Thyroid gland (tissue), 4 donors: ENCODE data around the gene SCYL1. TPM values are rescaled to one million over a fixed set of nuclear protein-coding genes. Genes with fewer than 3 reads are reported as not detected.

Experiments used
- DNase-seq, 2 donors: peaks; one replicate each; pipeline ENCODE4 v3.0.0-alpha.2; 2019
- H3K27ac ChIP-seq, 3 donors: fragments of 200-600 bp; sonication (generic); 1 replicate in 2 of 3; 2 replicates in 1 of 3; pipeline ENCODE4 v1.5.1; 2016 to 2019; ENCODE audit warnings: mild to moderate bottlenecking in 1 of 3, moderate library complexity in 1 of 3
- H3K27me3 ChIP-seq: fragments of 200-600 bp; sonication (generic); one replicate; pipeline ENCODE4 v1.5.1; 2019
- H3K36me3 ChIP-seq, 2 donors: fragments of 200-600 bp; sonication (generic); one replicate each; pipeline ENCODE4 v1.5.1; 2016 to 2019
- H3K4me1 ChIP-seq, 2 donors: fragments of 200-600 bp; sonication (generic); one replicate each; pipeline ENCODE4 v1.5.1; 2017 to 2019
- H3K4me3 ChIP-seq, 3 donors: fragments of 200-600 bp; sonication (generic); replicated peaks in 1 of 3; 1 replicate in 2 of 3; 2 replicates in 1 of 3; pipeline ENCODE4 v1.5.1; 2016; ENCODE audit warnings: mild to moderate bottlenecking in 1 of 3
- H3K9me3 ChIP-seq: fragments of 200-600 bp; sonication (generic); one replicate; pipeline ENCODE4 v1.5.1; 2017
- CTCF ChIP-seq, 6 experiments: fragments of 200-600 bp in 3 of 6; fragments of 450-650 bp in 3 of 6; sonication (generic) in 3 of 6; IDR thresholded peaks; one replicate each; pipeline ENCODE4 v1.5.1; 2016 to 2019; ENCODE audit warnings: antibody characterized with exemption in 6 of 6, mild to moderate bottlenecking in 2 of 6, inconsistent platforms in 1 of 6, moderate library complexity in 1 of 6
- POLR2A ChIP-seq, 2 donors: fragments of 450-650 bp; IDR thresholded peaks; one replicate each; pipeline ENCODE4 v1.6.1; 2017; ENCODE audit warnings: antibody characterized with exemption in 2 of 2, mild to moderate bottlenecking in 2 of 2, moderate library complexity in 1 of 2
- WGBS, 2 donors: methylation state at CpG; one replicate each; pipeline ENCODE4 v1.1.5; 2017; 5-methylcytosine and 5-hydroxymethylcytosine counted together
- intact Hi-C: fragments of 100-400 bp; cut with DNase I; formaldehyde crosslinking; loops from one replicate; pipeline ENCODE4 v1.15.1; 2023
- small RNA-seq: library from RNA; depleted of rRNA; stranded (forward); fragments of <200 nt; gene quantifications from one replicate; pipeline ENCODE3, GENCODE V24; 2016
- total RNA-seq, 4 donors: library from RNA; depleted of rRNA; stranded (reverse); fragments of >200 nt; gene quantifications; one replicate each; pipeline ENCODE4 v1.2.3, GENCODE V29; 2016

Gene SCYL1
- total RNA-seq, 4 donors from 2014 or later = 99.8 to 122 (median 116) TPM

- WGBS, 2 donors = 82 to 93% methylated on average over 3 to 4 of the region's 4 CpGs
- Histone ChIP-seq H3K4me3 (no peak overlapping the region), H3K27ac (no peak overlapping the region), H3K9me3 (no peaks in the 10 kb centered on the region), H3K36me3 (no peaks in the 10 kb centered on the region), H3K27me3 (no peaks in the 10 kb centered on the region), H3K4me1 (peaks cover 0 to 23% of the 10 kb centered on the region in 2 donors)
- intact Hi-C loops = no loop called here
- TF ChIP-seq POLR2A (IDR thresholded peaks at IDR 0.05) (no peak), CTCF (IDR thresholded peaks at IDR 0.05) (no peak)
- DNase-seq = no peak
These were observed 61.4 kb downstream of the SCYL1 start for GRCh38 chr11:65586247-65586630.

GRCh38 chr11:65586676-65587075 lies 61.8 kb downstream of the SCYL1 start:
- Histone ChIP-seq H3K27me3 (no peaks in the 10 kb centered on the region), H3K4me3 (no peak overlapping the region), H3K9me3 (no peaks in the 10 kb centered on the region), H3K27ac (peak overlapping the region in 1 of 3 donors; percentile 30), H3K36me3 (no peaks in the 10 kb centered on the region), H3K4me1 (peaks cover under 1 to 23% of the 10 kb centered on the region in 2 donors)
- DNase-seq = no peak
- WGBS, 2 donors = 90 to 94% methylated on average over 1 to 2 of the region's 2 CpGs
- intact Hi-C loops = no loop called here
- TF ChIP-seq POLR2A (IDR thresholded peaks at IDR 0.05) (no peak), CTCF (IDR thresholded peaks at IDR 0.05) (no peak)

Small RNA genes lying within 50 kb of the gene (small RNA-seq; reads per million reads assigned to genes)
- not detected for gene AP001362.1
- gene RF01684 = not detected

Other genes with a start within 250 kb of the SCYL1 start
- gene CDC42EP2, start 210.2 kb upstream of the SCYL1 start, total RNA-seq = 10 to 100 TPM; 20.6 to 35.7 (median 25.2) TPM
- 10 to 100 TPM; 45.0 to 52.7 (median 48.0) TPM for gene DPF2, start 191.2 kb upstream of the SCYL1 start, total RNA-seq
- gene TIGD3, start 170.3 kb upstream of the SCYL1 start, total RNA-seq = under 1 TPM in 1 of 4 donors, not detected in 3; 0.34 TPM
- 10 to 100 TPM; 13.0 to 28.0 (median 20.9) TPM for gene SLC25A45, start 142.4 kb upstream of the SCYL1 start, total RNA-seq
- 10 to 100 TPM; 22.5 to 44.9 (median 31.0) TPM for gene FRMD8, start 138.4 kb upstream of the SCYL1 start, total RNA-seq
- 1,000 to 10,000 TPM in 1 of 4 donors, 100 to 1,000 TPM in 3; 195 to 1,623 (median 652) TPM for gene NEAT1, start 102.3 kb upstream of the SCYL1 start, total RNA-seq
- gene MALAT1, start 26.0 kb upstream of the SCYL1 start, total RNA-seq = over 10,000 TPM; 20,994 to 36,233 (median 26,043) TPM
- gene LTBP3, start 33.3 kb downstream of the SCYL1 start, total RNA-seq = 100 to 1,000 TPM; 195 to 277 (median 222) TPM
- gene ZNRD2, start 45.4 kb downstream of the SCYL1 start, total RNA-seq = 10 to 100 TPM; 28.2 to 79.1 (median 41.3) TPM
- 10 to 100 TPM; 26.9 to 55.5 (median 43.2) TPM for gene FAM89B, start 47.5 kb downstream of the SCYL1 start, total RNA-seq
- gene EHBP1L1, start 51.0 kb downstream of the SCYL1 start, total RNA-seq = 10 to 100 TPM in 2 of 4 donors, 1 to 10 TPM in 2; 8.6 to 18.8 (median 12.0) TPM
- 1 to 10 TPM in 1 of 4 donors, not detected in 3; 1.2 TPM for gene KCNK7, start 70.7 kb downstream of the SCYL1 start, total RNA-seq
- gene MAP3K11, start 89.1 kb downstream of the SCYL1 start, total RNA-seq = 10 to 100 TPM; 43.1 to 67.8 (median 51.3) TPM
- gene PCNX3, start 90.7 kb downstream of the SCYL1 start, total RNA-seq = 10 to 100 TPM; 18.9 to 54.2 (median 47.0) TPM
- gene SIPA1, start 113.0 kb downstream of the SCYL1 start, total RNA-seq = 10 to 100 TPM; 19.2 to 40.6 (median 32.7) TPM
- gene RELA, start 137.8 kb downstream of the SCYL1 start, total RNA-seq = 10 to 100 TPM; 40.3 to 55.8 (median 48.7) TPM
- 100 to 1,000 TPM in 1 of 4 donors, 10 to 100 TPM in 3; 78.5 to 114 (median 81.1) TPM for gene KAT5, start 187.2 kb downstream of the SCYL1 start, total RNA-seq
- gene RNASEH2C, start 195.7 kb downstream of the SCYL1 start, total RNA-seq = 100 to 1,000 TPM in 3 of 4 donors, 10 to 100 TPM in 1; 48.8 to 135 (median 118) TPM